K562 (cell line): ENCODE data around the gene PARD3. TPM values are rescaled to one million over a fixed set of nuclear protein-coding genes. Genes with fewer than 3 reads are reported as not detected.

ENCODE experiments used
- ATAC-seq: fragments of 200-7000 bp; cut with Tn5 transposase; 3 replicates; pipeline ENCODE4 v1.9.1; 2020; ENCODE audit warnings: moderate library complexity
- BruUV-seq: library from RNA; stranded (reverse); fragments of 400-500 nt; replicated peaks from 2 replicates; lab custom pipeline; 2021; lab: Mats Ljungman, UMichigan
- CTCF ChIA-PET: fragments of 300-600 bp; formaldehyde crosslinking; extraction: SDS; loops from one replicate; lab custom pipeline; 2021; ENCODE audit warnings: low intra/inter-chr PET ratio; lab: Yijun Ruan, JAX
- POLR2A ChIA-PET: fragments of 300-600, 350-650 bp; sonication (Branson Sonifier 250); formaldehyde crosslinking; extraction: SDS; loops from one replicate; lab custom pipeline; 2021; ENCODE audit warnings: antibody characterized with exemption, inconsistent platforms; lab: Yijun Ruan, JAX
- DNase-seq, 4 experiments: peaks; one replicate each; pipeline versions ENCODE4 v3.0.0 to v3.0.0-alpha.2; 2011 to 2018; ENCODE audit warnings: low spot score in 3 of 4, mixed read lengths in 3 of 4; ENCODE audit errors: extremely low read depth in 1 of 4
- FAIRE-seq: peaks from 2 replicates; lab custom pipeline; 2011; peaks lifted over from hg19 to GRCh38; lab: Jason Lieb, UNC
- H2AFZ ChIP-seq: 2 replicates; pipeline ENCODE4 v1.6.0; 2011; ENCODE audit warnings: low read depth, low read length, control low read depth, inconsistent platforms
- H3K27ac ChIP-seq: fragments of 200-600 bp; 3 replicates; pipeline ENCODE4 v1.8.0; 2011; ENCODE audit warnings: low read depth, mild to moderate bottlenecking, control low read depth, inconsistent platforms, low read length, moderate library complexity, mixed read lengths; ENCODE audit errors: extremely low read depth
- H3K27me3 ChIP-seq, 2 experiments: fragments of 300-600 bp in 1 of 2; 2 replicates in 1 of 2; 3 replicates in 1 of 2; pipeline versions ENCODE4 v1.6.0 to v1.8.0; 2011; ENCODE audit warnings: inconsistent platforms in 2 of 2, low read length in 2 of 2, mild to moderate bottlenecking in 1 of 2, mixed read lengths in 1 of 2, moderate library complexity in 1 of 2; ENCODE audit not compliant: control insufficient read depth in 2 of 2, insufficient read depth in 2 of 2
- H3K36me3 ChIP-seq: fragments of 300-600 bp; 3 replicates; pipeline ENCODE4 v1.8.0; 2011; ENCODE audit warnings: mild to moderate bottlenecking, low read length, inconsistent platforms; ENCODE audit not compliant: control insufficient read depth, insufficient read depth
- H3K4me1 ChIP-seq, 2 experiments: fragments of 200-600 bp in 1 of 2; replicated peaks in 1 of 2; 2 replicates in 1 of 2; 3 replicates in 1 of 2; pipeline versions ENCODE4 v1.5.1 to v1.8.0; 2011; ENCODE audit warnings: inconsistent platforms in 2 of 2, low read length in 2 of 2, mild to moderate bottlenecking in 1 of 2, mixed read lengths in 1 of 2, moderate library complexity in 1 of 2; ENCODE audit not compliant: control insufficient read depth in 2 of 2, insufficient read depth in 2 of 2
- H3K4me2 ChIP-seq: 2 replicates; pipeline ENCODE4 v1.6.1; 2011; ENCODE audit warnings: low read length, control low read depth, inconsistent platforms, mixed read lengths; ENCODE audit not compliant: insufficient read depth
- H3K4me3 ChIP-seq: fragments of 200-600 bp; sonication (generic), shearing (Covaris generic); 2 replicates; pipeline ENCODE4 v1.5.1; 2016; ENCODE audit warnings: control low read depth, inconsistent platforms
- H3K79me2 ChIP-seq: fragments of 200-600 bp; 3 replicates; pipeline ENCODE4 v1.8.0; 2011; ENCODE audit warnings: low read length, inconsistent platforms; ENCODE audit not compliant: control insufficient read depth, insufficient read depth
- H3K9ac ChIP-seq, 2 experiments: 2 replicates each; pipeline versions ENCODE4 v1.6.0 to v1.6.1; 2011; ENCODE audit warnings: low read depth in 2 of 2, low read length in 2 of 2, control low read depth in 1 of 2, inconsistent platforms in 1 of 2, mild to moderate bottlenecking in 1 of 2, mixed read lengths in 1 of 2; ENCODE audit not compliant: insufficient read depth in 1 of 2
- H3K9me1 ChIP-seq: one replicate; pipeline ENCODE4 v1.6.0; 2011; ENCODE audit warnings: inconsistent platforms, mild to moderate bottlenecking, low read length, moderate library complexity; ENCODE audit not compliant: control insufficient read depth, insufficient read depth
- H3K9me3 ChIP-seq: replicated peaks from 2 replicates; pipeline ENCODE4 v1.5.1; 2011; ENCODE audit warnings: low read depth, low read length, inconsistent platforms; ENCODE audit not compliant: control insufficient read depth, insufficient read depth
- H4K20me1 ChIP-seq: replicated peaks from 2 replicates; pipeline ENCODE4 v1.6.1; 2011; ENCODE audit warnings: low read length, inconsistent platforms, mixed read lengths; ENCODE audit not compliant: control insufficient read depth, insufficient read depth
- CBX8 ChIP-seq: fragments of 200-600 bp; sonication (generic); IDR thresholded peaks from 2 replicates; pipeline ENCODE4 v1.6.1; 2012; ENCODE audit warnings: borderline replicate concordance, mixed run types, low read depth, mild to moderate bottlenecking, moderate library complexity, mixed read lengths, low read length, control low read depth, inconsistent platforms; ENCODE audit not compliant: poor library complexity, severe bottlenecking; ENCODE audit errors: extremely low read depth
- CTCFL ChIP-seq: IDR thresholded peaks from 2 replicates; pipeline ENCODE4 v1.6.1; 2011; ENCODE audit warnings: borderline replicate concordance, low read depth, mild to moderate bottlenecking, moderate library complexity, low read length; ENCODE audit not compliant: insufficient read depth, poor library complexity, severe bottlenecking
- FOS ChIP-seq: IDR thresholded peaks from 3 replicates; pipeline ENCODE4 v1.6.1; 2011; ENCODE audit not compliant: insufficient read length; ENCODE audit errors: extremely low read depth
- FOXJ2 ChIP-seq: fragments of 200-800 bp; sonication (Bioruptor generic); IDR thresholded peaks from 2 replicates; pipeline ENCODE4 v1.6.1; 2016; ENCODE audit warnings: missing genetic modification characterization, missing compliant biosample characterization
- KLF10 ChIP-seq: fragments of 250-450 bp; sonication (Bioruptor Pico); IDR thresholded peaks from 2 replicates; pipeline ENCODE4 v1.6.1; 2021; ENCODE audit warnings: matching md5 sums
- MECOM ChIP-seq: fragments of 250-450 bp; sonication (Bioruptor Pico); IDR thresholded peaks from 2 replicates; pipeline ENCODE4 v1.8.0; 2022; ENCODE audit warnings: inconsistent platforms
- MLX ChIP-seq, 2 experiments: fragments of 450-650 bp in 1 of 2; sonication (generic) in 1 of 2; formaldehyde crosslinking; conservative IDR thresholded peaks; 2 replicates each; pipeline versions ENCODE4 v1.4.0 to v1.8.1; 2020 to 2022; ENCODE audit warnings: mild to moderate bottlenecking in 1 of 2, missing genetic modification reagents in 1 of 2
- NKRF ChIP-seq: fragments of 450-650 bp; IDR thresholded peaks from 2 replicates; pipeline ENCODE4 v1.6.1; 2016; ENCODE audit warnings: borderline replicate concordance
- NUFIP1 ChIP-seq: fragments of 450-650 bp; IDR thresholded peaks from 2 replicates; pipeline ENCODE4 v1.6.1; 2018; ENCODE audit not compliant: partially characterized antibody
- POLR2A ChIP-seq: fragments of 450-650 bp; conservative IDR thresholded peaks from 2 replicates; pipeline ENCODE4 v1.6.1; 2016
- PURB ChIP-seq: sonication (generic); formaldehyde crosslinking; IDR thresholded peaks from 2 replicates; pipeline ENCODE4 v1.9.0; 2021; ENCODE audit warnings: low read depth, mild to moderate bottlenecking, missing genetic modification reagents
- WGBS: fragments of 100-300 bp; shearing (Covaris generic); methylation state at CpG from one replicate; pipeline ENCODE4 v1.1.6; 2016; ENCODE audit warnings: low coverage, mixed read lengths; ENCODE audit not compliant: insufficient coverage; ENCODE audit errors: missing lambda C conversion rate; 5-methylcytosine and 5-hydroxymethylcytosine counted together
- in situ Hi-C: fragments of 300-500 bp; cut with MboI; formaldehyde crosslinking; loops from 4 replicates; pipeline ENCODE4 v1.15.0; 2018; ENCODE audit warnings: inconsistent platforms, mixed read lengths
- intact Hi-C: fragments of 100-400 bp; cut with micrococcal nuclease; formaldehyde crosslinking; loops from 2 replicates; pipeline ENCODE4 v1.14.2; 2022
- polyA plus RNA-seq, 8 experiments: library from polyadenylated mRNA; depleted of rRNA in 4 of 8; stranded (reverse) in 5 of 8; unstranded in 3 of 8; fragments of >200 nt; fragmentation: Nextera tagmentation in 2 of 8; fragmentation: Illumina TruSeq in 1 of 8; extraction: Ambion mirVana in 2 of 8; extraction: Trizol in 1 of 8; gene quantifications; 2 replicates each; pipeline versions ENCODE4 v1.2.1 to v1.2.3, GENCODE V29; 2011 to 2014; ENCODE audit warnings: inconsistent platforms in 1 of 8, missing spikeins in 1 of 8
- total RNA-seq, 7 experiments: library from RNA; depleted of rRNA in 6 of 7; stranded (reverse); fragments of >200 nt in 6 of 7; fragmentation: Illumina TruSeq in 2 of 7; extraction: Trizol in 2 of 7; gene quantifications; 2 replicates each; pipeline versions ENCODE4 v1.2.1 to v1.2.3, GENCODE V29; 2011 to 2021; ENCODE audit warnings: low replicate concordance in 1 of 7
- TF ChIP-seq, protein P1 (sequence below): fragments of 250-450 bp; sonication (Bioruptor Pico); IDR thresholded peaks from 2 replicates; pipeline ENCODE4 v1.4.0; 2020; ENCODE audit warnings: borderline replicate concordance
- TF ChIP-seq, protein P2 (sequence below): fragments of 450-650 bp; IDR thresholded peaks from 2 replicates; pipeline ENCODE4 v1.6.1; 2017; ENCODE audit warnings: mild to moderate bottlenecking, moderate library complexity

Gene PARD3
- total and polyA plus RNA-seq, 9 of the 15 experiments (the other 6 are each of a cell fraction or from before 2014, with no cell fraction given) = 2.7 to 11.7 (median 7.7) TPM

DNA sequence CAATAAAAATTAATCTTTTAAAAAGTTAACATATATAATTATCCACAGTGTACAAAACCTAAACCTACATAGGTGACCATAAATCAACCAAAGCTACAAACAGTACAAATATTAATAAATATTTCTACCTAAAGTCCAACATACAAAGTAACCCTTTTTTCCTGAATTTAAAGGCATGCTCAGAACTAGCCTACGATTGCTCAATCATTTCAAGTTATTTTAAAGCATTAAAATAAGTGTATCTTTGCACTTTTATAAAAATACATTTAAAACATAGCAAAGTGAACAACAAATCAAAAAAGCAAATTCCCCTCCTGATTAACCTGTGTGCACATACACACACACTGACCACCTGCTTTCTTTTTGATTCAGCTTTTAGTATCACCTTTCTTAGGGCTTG, 202.2 kb downstream of the PARD3 start (continued):
- TF ChIP-seq PURB (CRISPR knock-in tag) = no peak
- TF ChIP-seq, protein P1, sequence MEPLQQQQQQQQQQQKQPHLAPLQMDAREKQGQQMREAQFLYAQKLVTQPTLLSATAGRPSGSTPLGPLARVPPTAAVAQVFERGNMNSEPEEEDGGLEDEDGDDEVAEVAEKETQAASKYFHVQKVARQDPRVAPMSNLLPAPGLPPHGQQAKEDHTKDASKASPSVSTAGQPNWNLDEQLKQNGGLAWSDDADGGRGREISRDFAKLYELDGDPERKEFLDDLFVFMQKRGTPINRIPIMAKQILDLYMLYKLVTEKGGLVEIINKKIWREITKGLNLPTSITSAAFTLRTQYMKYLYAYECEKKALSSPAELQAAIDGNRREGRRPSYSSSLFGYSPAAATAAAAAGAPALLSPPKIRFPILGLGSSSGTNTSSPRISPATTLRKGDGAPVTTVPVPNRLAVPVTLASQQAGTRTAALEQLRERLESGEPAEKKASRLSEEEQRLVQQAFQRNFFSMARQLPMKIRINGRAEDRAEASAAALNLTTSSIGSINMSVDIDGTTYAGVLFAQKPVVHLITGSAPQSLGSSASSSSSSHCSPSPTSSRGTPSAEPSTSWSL (CRISPR knock-in tag) = no peak
- no peak for TF ChIP-seq FOS
- TF ChIP-seq CTCFL = no peak
- no peak for TF ChIP-seq POLR2A
- TF ChIP-seq FOXJ2 (tag) = no peak
- no peak for TF ChIP-seq KLF10 (CRISPR knock-in tag)

- Histone ChIP-seq H3K27me3 (no peaks in the 10 kb centered on the region; a peak in 1 of 5 replicates), H3K36me3 (no peaks in the 10 kb centered on the region), H3K79me2 (no peaks in the 10 kb centered on the region), H3K27ac (no peak overlapping the region), H3K9ac (no peak overlapping the region), H3K4me2 (no peak overlapping the region), H2AFZ (no peak overlapping the region), H3K4me1 (no peaks in the 10 kb centered on the region), H3K9me1 (no peaks in the 10 kb centered on the region), H3K4me3 (no peak overlapping the region), H4K20me1 (no peaks in the 10 kb centered on the region), H3K9me3 (no peaks in the 10 kb centered on the region)
- DNase-seq (no peak), ATAC-seq (no peak), FAIRE-seq (no peak)
- in situ Hi-C loops = no loop called here
- ChIA-PET POLR2A (no interaction called here), CTCF (no interaction called here)
- BruUV-seq = no TSS peak
- 25% methylated on average over 3 of the region's 3 CpGs for WGBS
- intact Hi-C loops = no loop called here
- TF ChIP-seq NUFIP1 (no peak), MECOM (no peak), CBX8 (no peak), MLX (CRISPR knock-in tag; conservative IDR thresholded peaks at IDR 0.05) (no peak), NKRF (no peak)
- TF ChIP-seq, protein P2, sequence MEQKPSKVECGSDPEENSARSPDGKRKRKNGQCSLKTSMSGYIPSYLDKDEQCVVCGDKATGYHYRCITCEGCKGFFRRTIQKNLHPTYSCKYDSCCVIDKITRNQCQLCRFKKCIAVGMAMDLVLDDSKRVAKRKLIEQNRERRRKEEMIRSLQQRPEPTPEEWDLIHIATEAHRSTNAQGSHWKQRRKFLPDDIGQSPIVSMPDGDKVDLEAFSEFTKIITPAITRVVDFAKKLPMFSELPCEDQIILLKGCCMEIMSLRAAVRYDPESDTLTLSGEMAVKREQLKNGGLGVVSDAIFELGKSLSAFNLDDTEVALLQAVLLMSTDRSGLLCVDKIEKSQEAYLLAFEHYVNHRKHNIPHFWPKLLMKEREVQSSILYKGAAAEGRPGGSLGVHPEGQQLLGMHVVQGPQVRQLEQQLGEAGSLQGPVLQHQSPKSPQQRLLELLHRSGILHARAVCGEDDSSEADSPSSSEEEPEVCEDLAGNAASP = no peak
Measured at GRCh38 chr10:34612446-34612845, 202.7 kb downstream of the PARD3 start.
